Sigmoid colon (tissue), 7 donors: ENCODE results near the gene KCNE3. TPM values are rescaled to one million over a fixed set of nuclear protein-coding genes. Genes with fewer than 3 reads are reported as not detected.

Experiments
- DNase-seq: peaks from one replicate; pipeline ENCODE4 v3.0.0-alpha.2; 2019
- H3K27ac ChIP-seq, 4 donors: fragments of 200-600 bp; sonication (generic); one replicate each; pipeline ENCODE4 v1.5.1; 2016 to 2019; ENCODE audit warnings: mild to moderate bottlenecking in 1 of 4
- H3K27me3 ChIP-seq, 3 donors: fragments of 200-600 bp; sonication (generic); one replicate each; pipeline ENCODE4 v1.5.1; 2019; ENCODE audit warnings: mild to moderate bottlenecking in 1 of 3
- H3K36me3 ChIP-seq, 4 donors: fragments of 200-600 bp; sonication (generic); one replicate each; pipeline ENCODE4 v1.5.1; 2016 to 2019
- H3K4me1 ChIP-seq, 4 donors: fragments of 200-600 bp; sonication (generic); one replicate each; pipeline ENCODE4 v1.5.1; 2017 to 2019
- H3K4me3 ChIP-seq, 4 donors: fragments of 200-600 bp; sonication (generic); one replicate each; pipeline ENCODE4 v1.5.1; 2017 to 2019; ENCODE audit warnings: mild to moderate bottlenecking in 2 of 4, moderate library complexity in 1 of 4
- H3K9me3 ChIP-seq, 4 donors: fragments of 200-600 bp in 3 of 4; sonication (generic) in 3 of 4; one replicate each; pipeline versions ENCODE4 v1.5.1 to v1.6.1; 2013 to 2019
- EP300 ChIP-seq, 4 donors: sonication (generic); formaldehyde crosslinking; IDR thresholded peaks; one replicate each; pipeline ENCODE4 v1.6.1; 2017; ENCODE audit warnings: antibody characterized with exemption in 4 of 4
- POLR2A ChIP-seq, 2 donors: fragments of 450-650 bp; IDR thresholded peaks; one replicate each; pipeline ENCODE4 v1.6.1; 2016; ENCODE audit warnings: antibody characterized with exemption in 2 of 2, mild to moderate bottlenecking in 2 of 2, moderate library complexity in 2 of 2
- POLR2AphosphoS5 ChIP-seq, 4 donors: sonication (generic); formaldehyde crosslinking; IDR thresholded peaks; one replicate each; pipeline ENCODE4 v1.6.1; 2017; ENCODE audit warnings: antibody characterized with exemption in 4 of 4
- WGBS, 2 donors: extraction: QIAGEN DNeasy Blood & Tissue Kit; methylation state at CpG; one replicate each; pipeline ENCODE4 v1.1.7; 2013; 5-methylcytosine and 5-hydroxymethylcytosine counted together
- intact Hi-C: fragments of 100-400 bp; cut with DNase I; formaldehyde crosslinking; loops from one replicate; pipeline ENCODE4 v1.15.1; 2023
- polyA plus RNA-seq, 3 donors: library from polyadenylated mRNA; stranded (reverse); fragments of 200-250 nt; gene quantifications; one replicate each; pipeline ENCODE4 v1.2.3, GENCODE V29; 2013
- total RNA-seq, 4 donors: library from RNA; depleted of rRNA; stranded (reverse); fragments of >200 nt; gene quantifications; one replicate each; pipeline ENCODE4 v1.1.0, GENCODE V29; 2016
- TF ChIP-seq, protein P1 (sequence below), 4 experiments: fragments of 450-650 bp in 3 of 4; fragments of 200-600 bp in 1 of 4; IDR thresholded peaks; one replicate each; pipeline ENCODE4 v1.5.1; 2016 to 2019; ENCODE audit warnings: antibody characterized with exemption in 4 of 4, mild to moderate bottlenecking in 3 of 4, moderate library complexity in 2 of 4
- donor health status: healthy with polysubstance abuse.
- donor health status: Bipolar disorder and iron deficiency.
- donor health status: healthy.

The KCNE3 gene
- total and polyA plus RNA-seq, 7 donors: 5.4 to 30.1 (median 9.6) TPM

DNA sequence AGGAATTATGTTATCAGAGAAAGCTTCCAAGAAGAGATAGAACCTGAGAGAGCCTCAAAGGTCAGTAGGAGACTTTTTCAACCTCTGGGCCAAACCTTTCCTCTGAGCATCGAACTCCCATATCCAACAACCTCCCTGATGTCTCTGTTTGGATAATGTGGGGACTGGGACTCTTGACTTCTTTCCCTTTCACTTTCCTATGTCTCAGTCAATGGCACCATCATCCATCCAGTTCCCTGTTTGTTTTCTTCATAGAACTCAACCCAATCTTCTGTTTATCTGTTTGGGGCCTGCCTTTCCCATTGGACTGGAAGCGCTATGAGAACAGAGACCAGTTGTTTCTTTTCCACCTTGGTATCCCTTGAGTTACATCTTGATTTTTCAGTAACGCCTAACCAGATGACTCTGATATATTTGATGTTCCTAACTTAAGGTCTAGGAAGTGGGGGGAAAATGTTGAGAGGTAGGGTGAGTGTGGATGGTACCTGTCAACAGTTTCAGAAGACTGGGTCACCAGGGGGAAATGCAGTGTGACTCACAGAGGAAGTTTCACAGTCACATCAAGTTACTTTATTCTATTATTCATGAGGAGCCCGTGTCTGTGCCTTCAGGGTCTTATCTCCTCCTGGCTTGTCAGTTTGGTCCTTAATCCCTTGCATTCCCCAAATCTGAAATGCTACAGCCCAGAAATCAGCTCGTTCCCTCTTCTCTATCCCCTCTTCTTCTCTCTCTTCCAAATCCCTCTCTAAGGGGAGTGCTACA is 4.5 kb upstream of the KCNE3 start:
- H3K27me3 ChIP-seq: no peaks in the 10 kb centered on the region
- no peak overlapping the region for H3K27ac ChIP-seq
- WGBS, 2 donors: 83 to 93% methylated on average over 5 of the region's 5 CpGs
- peaks cover 0 to 11% (median 8%) of the 10 kb centered on the region in 4 donors for H3K4me1 ChIP-seq
- no peak overlapping the region for H3K4me3 ChIP-seq
- H3K36me3 ChIP-seq: no peaks in the 10 kb centered on the region
- H3K9me3 ChIP-seq: no peaks in the 10 kb centered on the region
- intact Hi-C loops: no loop called here
- TF ChIP-seq EP300 (IDR thresholded peaks at IDR 0.05) (no peak), POLR2AphosphoS5 (IDR thresholded peaks at IDR 0.05) (no peak), POLR2A (IDR thresholded peaks at IDR 0.05) (no peak)
- TF ChIP-seq, protein P1, sequence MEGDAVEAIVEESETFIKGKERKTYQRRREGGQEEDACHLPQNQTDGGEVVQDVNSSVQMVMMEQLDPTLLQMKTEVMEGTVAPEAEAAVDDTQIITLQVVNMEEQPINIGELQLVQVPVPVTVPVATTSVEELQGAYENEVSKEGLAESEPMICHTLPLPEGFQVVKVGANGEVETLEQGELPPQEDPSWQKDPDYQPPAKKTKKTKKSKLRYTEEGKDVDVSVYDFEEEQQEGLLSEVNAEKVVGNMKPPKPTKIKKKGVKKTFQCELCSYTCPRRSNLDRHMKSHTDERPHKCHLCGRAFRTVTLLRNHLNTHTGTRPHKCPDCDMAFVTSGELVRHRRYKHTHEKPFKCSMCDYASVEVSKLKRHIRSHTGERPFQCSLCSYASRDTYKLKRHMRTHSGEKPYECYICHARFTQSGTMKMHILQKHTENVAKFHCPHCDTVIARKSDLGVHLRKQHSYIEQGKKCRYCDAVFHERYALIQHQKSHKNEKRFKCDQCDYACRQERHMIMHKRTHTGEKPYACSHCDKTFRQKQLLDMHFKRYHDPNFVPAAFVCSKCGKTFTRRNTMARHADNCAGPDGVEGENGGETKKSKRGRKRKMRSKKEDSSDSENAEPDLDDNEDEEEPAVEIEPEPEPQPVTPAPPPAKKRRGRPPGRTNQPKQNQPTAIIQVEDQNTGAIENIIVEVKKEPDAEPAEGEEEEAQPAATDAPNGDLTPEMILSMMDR (IDR thresholded peaks at IDR 0.05): no peak
- DNase-seq: no peak

GRCh38 chr11:74471037-74471436 is 3.7 kb upstream of the KCNE3 start:
- DNase-seq: no peak
- Histone ChIP-seq H3K27ac (no peak overlapping the region), H3K36me3 (no peaks in the 10 kb centered on the region), H3K9me3 (no peaks in the 10 kb centered on the region), H3K27me3 (no peaks in the 10 kb centered on the region), H3K4me3 (no peak overlapping the region), H3K4me1 (peaks cover 0 to 15% (median 10%) of the 10 kb centered on the region in 4 donors)
- no peak for TF ChIP-seq POLR2A (IDR thresholded peaks at IDR 0.05)
- TF ChIP-seq POLR2AphosphoS5 (IDR thresholded peaks at IDR 0.05): no peak
- TF ChIP-seq, protein P1 (IDR thresholded peaks at IDR 0.05): no peak
- TF ChIP-seq EP300 (IDR thresholded peaks at IDR 0.05): no peak
- intact Hi-C loops: no loop called here
- 97 to 100% methylated on average over 1 of the region's 1 CpG for WGBS, 2 donors

GRCh38 chr11:74470526-74470925 is 3.2 kb upstream of the KCNE3 start:
- H3K27ac ChIP-seq: no peak overlapping the region
- no peaks in the 10 kb centered on the region for H3K27me3 ChIP-seq
- H3K4me1 ChIP-seq: peaks cover 0 to 15% (median 10%) of the 10 kb centered on the region in 4 donors
- TF ChIP-seq, protein P1 (IDR thresholded peaks at IDR 0.05): no peak
- no peak for TF ChIP-seq POLR2A (IDR thresholded peaks at IDR 0.05)
- TF ChIP-seq EP300 (IDR thresholded peaks at IDR 0.05): no peak
- no peak for TF ChIP-seq POLR2AphosphoS5 (IDR thresholded peaks at IDR 0.05)
- no peak for DNase-seq
- no peak overlapping the region for H3K4me3 ChIP-seq
- intact Hi-C loops: no loop called here
- 67 to 78% methylated on average over 2 of the region's 2 CpGs for WGBS, 2 donors
- no peaks in the 10 kb centered on the region for H3K36me3 ChIP-seq
- no peaks in the 10 kb centered on the region for H3K9me3 ChIP-seq

DNA sequence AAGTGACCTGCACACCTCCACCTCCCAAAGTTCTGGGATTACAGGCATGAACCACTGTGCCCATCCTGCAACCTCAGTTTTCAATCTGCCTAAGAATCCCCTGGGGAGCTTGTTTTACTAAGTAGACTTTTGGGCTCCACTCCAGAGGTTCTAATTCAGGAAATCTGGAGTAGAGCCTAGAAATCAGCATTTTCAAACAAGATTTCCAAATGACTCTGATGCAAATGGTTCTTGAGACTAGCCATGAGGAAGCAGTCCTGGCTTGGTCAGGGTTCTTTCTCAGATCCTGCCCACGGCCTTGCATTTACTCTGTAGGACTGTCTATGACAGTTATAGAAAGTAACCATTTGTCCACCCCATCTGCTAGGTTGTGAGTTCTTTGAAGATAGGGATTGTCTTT is 1.6 kb upstream of the KCNE3 start:
- Histone ChIP-seq H3K36me3 (no peaks in the 10 kb centered on the region), H3K27me3 (no peaks in the 10 kb centered on the region), H3K4me3 (no peak overlapping the region), H3K27ac (no peak overlapping the region), H3K4me1 (peaks cover 0 to 15% (median 10%) of the 10 kb centered on the region in 4 donors), H3K9me3 (no peaks in the 10 kb centered on the region)
- intact Hi-C loops: no loop called here
- WGBS, 2 donors: 82 to 84% methylated on average over 1 of the region's 1 CpG
- TF ChIP-seq EP300 (IDR thresholded peaks at IDR 0.05) (no peak), POLR2AphosphoS5 (IDR thresholded peaks at IDR 0.05) (no peak), POLR2A (IDR thresholded peaks at IDR 0.05) (no peak)
- TF ChIP-seq, protein P1 (IDR thresholded peaks at IDR 0.05): no peak
- DNase-seq: no peak
